Thymus (tissue), 11 donors: ENCODE data around the gene ABCA8. TPM values are rescaled to one million over a fixed set of nuclear protein-coding genes. Genes with fewer than 3 reads are reported as not detected.
A peak's percentile ranks its signal among the peaks of the same experiment; 100 is the strongest.

Experiments used
- DNase-seq, 9 donors: peaks; one replicate each; pipeline ENCODE4 v3.0.0-alpha.2; 2013; ENCODE audit warnings: low spot score in 9 of 9, low read depth in 6 of 9, missing footprints in 1 of 9
- H3K27ac ChIP-seq, 2 donors: one replicate each; pipeline ENCODE4 v1.5.1; 2013; ENCODE audit warnings: control low read depth in 1 of 2, low read depth in 1 of 2, low read length in 1 of 2, mild to moderate bottlenecking in 1 of 2, moderate library complexity in 1 of 2
- H3K27me3 ChIP-seq, 2 donors: one replicate each; pipeline ENCODE4 v1.5.1; 2013; ENCODE audit warnings: low read length in 1 of 2; ENCODE audit not compliant: control insufficient read depth in 2 of 2, insufficient read depth in 1 of 2
- H3K36me3 ChIP-seq, 2 donors: one replicate each; pipeline ENCODE4 v1.5.1; 2013; ENCODE audit warnings: low read length in 1 of 2, mild to moderate bottlenecking in 1 of 2, moderate library complexity in 1 of 2; ENCODE audit not compliant: control insufficient read depth in 2 of 2, insufficient read depth in 2 of 2
- H3K4me1 ChIP-seq, 2 donors: one replicate each; pipeline ENCODE4 v1.5.1; 2013; ENCODE audit warnings: low read length in 2 of 2; ENCODE audit not compliant: control insufficient read depth in 2 of 2, insufficient read depth in 2 of 2
- H3K4me3 ChIP-seq, 2 donors: one replicate each; pipeline ENCODE4 v1.5.1; 2013; ENCODE audit warnings: low read length in 2 of 2, control low read depth in 1 of 2, mild to moderate bottlenecking in 1 of 2
- H3K9me3 ChIP-seq, 2 donors: one replicate each; pipeline ENCODE4 v1.5.1; 2013; ENCODE audit warnings: low read length in 1 of 2, mild to moderate bottlenecking in 1 of 2; ENCODE audit not compliant: control insufficient read depth in 2 of 2, insufficient read depth in 1 of 2
- WGBS: extraction: QIAGEN DNeasy Blood & Tissue Kit; methylation state at CpG from one replicate; pipeline ENCODE4 v1.1.7; 2013; 5-methylcytosine and 5-hydroxymethylcytosine counted together
- polyA plus RNA-seq: library from polyadenylated mRNA; stranded (reverse); fragments of 200-250 nt; gene quantifications from one replicate; pipeline ENCODE4 v1.2.3, GENCODE V29; 2013
- total RNA-seq: library from RNA; stranded (reverse); fragments of 120-200 nt; gene quantifications from one replicate; pipeline ENCODE4 v1.2.4, GENCODE V29; 2013
- donor health status: healthy.

The ABCA8 gene
- total and polyA plus RNA-seq, 2 donors, result 0.76 to 1.6 TPM

GRCh38 chr17:68849673-68850610, 105.2 kb downstream of the ABCA8 start:
- Histone ChIP-seq H3K4me1 (no peaks in the 10 kb centered on the region), H3K9me3 (no peaks in the 10 kb centered on the region), H3K27me3 (no peaks in the 10 kb centered on the region), H3K27ac (peak overlapping the region in 1 of 2 donors; percentile 17), H3K4me3 (no peak overlapping the region), H3K36me3 (no peaks in the 10 kb centered on the region)
- no peak for DNase-seq
- WGBS, result 95% methylated on average over 7 of the region's 7 CpGs

- Histone ChIP-seq H3K27me3 (no peaks in the 10 kb centered on the region), H3K27ac (no peak overlapping the region), H3K4me1 (no peaks in the 10 kb centered on the region), H3K9me3 (no peaks in the 10 kb centered on the region), H3K36me3 (no peaks in the 10 kb centered on the region), H3K4me3 (no peak overlapping the region)
- DNase-seq, result no peak
- 84% methylated on average over 1 of the region's 1 CpG for WGBS
Observed at GRCh38 chr17:68847711-68848110, 107.5 kb downstream of the ABCA8 start.

GRCh38 chr17:68843522-68843921, 111.7 kb downstream of the ABCA8 start:
- Histone ChIP-seq H3K27me3 (no peaks in the 10 kb centered on the region), H3K36me3 (no peaks in the 10 kb centered on the region), H3K4me1 (no peaks in the 10 kb centered on the region), H3K9me3 (no peaks in the 10 kb centered on the region), H3K27ac (no peak overlapping the region), H3K4me3 (no peak overlapping the region)
- WGBS, result 90% methylated on average over 3 of the region's 3 CpGs
- no peak for DNase-seq

- Histone ChIP-seq H3K27me3 (no peaks in the 10 kb centered on the region), H3K36me3 (no peaks in the 10 kb centered on the region), H3K9me3 (no peaks in the 10 kb centered on the region), H3K27ac (no peak overlapping the region), H3K4me3 (no peak overlapping the region), H3K4me1 (no peaks in the 10 kb centered on the region)
- 71% methylated on average over 4 of the region's 4 CpGs for WGBS
- DNase-seq, result no peak
Observed at GRCh38 chr17:68840073-68840472, 115.1 kb downstream of the ABCA8 start.

- no peaks in the 10 kb centered on the region for H3K27me3 ChIP-seq
- H3K4me3 ChIP-seq, result no peak overlapping the region
- H3K36me3 ChIP-seq, result no peaks in the 10 kb centered on the region
- H3K27ac ChIP-seq, result no peak overlapping the region
- H3K4me1 ChIP-seq, result no peaks in the 10 kb centered on the region
- no peak for DNase-seq
- H3K9me3 ChIP-seq, result no peaks in the 10 kb centered on the region
- 62% methylated on average over 2 of the region's 2 CpGs for WGBS
Observed at GRCh38 chr17:68835071-68835470, 120.1 kb downstream of the ABCA8 start.

- H3K4me3 ChIP-seq, result no peak overlapping the region
- no peaks in the 10 kb centered on the region for H3K9me3 ChIP-seq
- H3K27ac ChIP-seq, result no peak overlapping the region
- H3K27me3 ChIP-seq, result no peaks in the 10 kb centered on the region
- WGBS, result 98% methylated on average over 2 of the region's 2 CpGs
- H3K36me3 ChIP-seq, result no peaks in the 10 kb centered on the region
- H3K4me1 ChIP-seq, result no peaks in the 10 kb centered on the region
- DNase-seq, result no peak
Observed at GRCh38 chr17:68834328-68834836, 120.8 kb downstream of the ABCA8 start.

- no peaks in the 10 kb centered on the region for H3K36me3 ChIP-seq
- H3K27ac ChIP-seq, result no peak overlapping the region
- 74% methylated on average over 2 of the region's 2 CpGs for WGBS
- H3K9me3 ChIP-seq, result no peaks in the 10 kb centered on the region
- H3K4me3 ChIP-seq, result no peak overlapping the region
- no peaks in the 10 kb centered on the region for H3K4me1 ChIP-seq
- no peak for DNase-seq
- H3K27me3 ChIP-seq, result no peaks in the 10 kb centered on the region
Observed at GRCh38 chr17:68832109-68832802, 122.9 kb downstream of the ABCA8 start.

- 94% methylated on average over 7 of the region's 7 CpGs for WGBS
Observed at GRCh38 chr17:68831170-68831569, 124.0 kb downstream of the ABCA8 start.

GRCh38 chr17:68830313-68830712, 124.9 kb downstream of the ABCA8 start:
- Histone ChIP-seq H3K27me3 (no peaks in the 10 kb centered on the region), H3K9me3 (no peaks in the 10 kb centered on the region), H3K4me3 (no peak overlapping the region), H3K27ac (no peak overlapping the region), H3K4me1 (no peaks in the 10 kb centered on the region), H3K36me3 (no peaks in the 10 kb centered on the region)
- 95% methylated on average over 2 of the region's 2 CpGs for WGBS
- no peak for DNase-seq

More at GRCh38 chr17:68831170-68831569, 124.0 kb downstream of the ABCA8 start:
- no peak for DNase-seq
- Histone ChIP-seq H3K36me3 (no peaks in the 10 kb centered on the region), H3K27ac (no peak overlapping the region), H3K27me3 (no peaks in the 10 kb centered on the region), H3K9me3 (no peaks in the 10 kb centered on the region), H3K4me3 (no peak overlapping the region), H3K4me1 (no peaks in the 10 kb centered on the region)
